ENCODE data around the gene CKM.

GRCh38 chr19:45362291-45362690, 39.6 kb upstream of the CKM start:
- TF ChIP-seq CTCF (IDR thresholded peaks at IDR 0.05): no peak
- no peak for TF ChIP-seq POLR2A (IDR thresholded peaks at IDR 0.05)
- TF ChIP-seq POLR2AphosphoS5 (IDR thresholded peaks at IDR 0.05): no peak
